GM12865 (cell line): ENCODE results near the gene DNMT3A.

Experiments used
- DNase-seq: peaks from one replicate; pipeline ENCODE4 v3.0.0; 2010; ENCODE audit warnings: low read depth
- H3K4me3 ChIP-seq: 2 replicates; pipeline ENCODE4 v1.5.1; 2011; ENCODE audit warnings: mild to moderate bottlenecking, low read depth, low read length, control low read depth
- CTCF ChIP-seq: IDR thresholded peaks from 2 replicates; pipeline ENCODE4 v1.5.1; 2011; ENCODE audit warnings: low read length, control low read depth, low read depth, inconsistent platforms; ENCODE audit not compliant: insufficient read depth; ENCODE audit errors: missing control alignments

Gene DNMT3A

GRCh38 chr2:25367296-25367695, 25.6 kb upstream of the DNMT3A start:
- H3K4me3 ChIP-seq: no peak overlapping the region
- DNase-seq: no peak
- TF ChIP-seq CTCF: no peak

- no peak overlapping the region for H3K4me3 ChIP-seq
- no peak for TF ChIP-seq CTCF
- DNase-seq: peak; percentile 55
Observed at GRCh38 chr2:25366629-25367028, 24.9 kb upstream of the DNMT3A start.

GRCh38 chr2:25365241-25365640, 23.5 kb upstream of the DNMT3A start:
- no peak overlapping the region for H3K4me3 ChIP-seq
- DNase-seq: no peak
- TF ChIP-seq CTCF: no peak

- no peak overlapping the region; the same call in 1 of the 2 replicates for H3K4me3 ChIP-seq
- no peak for DNase-seq
- no peak for TF ChIP-seq CTCF
Observed at GRCh38 chr2:25363733-25364132, 22.0 kb upstream of the DNMT3A start.

- DNase-seq: peak; percentile 93
- H3K4me3 ChIP-seq: peak overlapping the region; percentile 70
- TF ChIP-seq CTCF: no peak
Observed at GRCh38 chr2:25362434-25363145, 20.9 kb upstream of the DNMT3A start.

- peak overlapping the region; percentile 70 for H3K4me3 ChIP-seq
- DNase-seq: peak; percentile 96
- peak; percentile 96 for TF ChIP-seq CTCF
Observed at GRCh38 chr2:25362049-25362433, 20.3 kb upstream of the DNMT3A start.

- no peak for TF ChIP-seq CTCF
- DNase-seq: no peak
- H3K4me3 ChIP-seq: no peak overlapping the region; the same call in 1 of the 2 replicates
Observed at GRCh38 chr2:25361261-25362048, 19.7 kb upstream of the DNMT3A start.
